IPS-NIHi7 (cell line): Measurements from ENCODE around the gene R3HDML.
A peak's percentile ranks its signal among the peaks of the same experiment; 100 is the strongest.
"Not testable (repeated sequence)": the region's sequence is repeated elsewhere in the genome, so short reads cannot be mapped to it uniquely, and the experiment has no call there.

ENCODE experiments used
- DNase-seq: peaks from one replicate; pipeline ENCODE4 v3.0.0; 2012; ENCODE audit warnings: mixed read lengths; ENCODE audit errors: extremely low spot score

The R3HDML gene

DNA sequence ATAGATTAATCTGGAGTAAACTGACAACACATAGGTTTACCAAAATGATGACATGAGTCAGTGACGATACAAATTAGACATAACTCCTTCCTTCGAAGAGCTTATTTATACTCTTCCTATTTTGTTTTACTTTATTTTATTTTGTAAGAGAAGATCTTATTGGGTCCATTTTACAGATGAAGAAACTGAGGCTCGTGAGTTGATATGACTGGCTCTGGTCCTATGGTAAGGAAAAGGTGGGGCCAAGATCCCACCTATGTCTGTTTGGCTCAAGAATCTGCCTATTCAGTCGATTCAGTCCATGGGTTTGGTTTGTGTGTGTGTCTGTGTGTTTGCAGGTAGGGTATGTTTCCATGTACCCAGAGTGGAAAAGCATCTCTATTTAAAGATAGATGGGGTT lies 8.4 kb upstream of the R3HDML start:
- no peak for DNase-seq

DNA sequence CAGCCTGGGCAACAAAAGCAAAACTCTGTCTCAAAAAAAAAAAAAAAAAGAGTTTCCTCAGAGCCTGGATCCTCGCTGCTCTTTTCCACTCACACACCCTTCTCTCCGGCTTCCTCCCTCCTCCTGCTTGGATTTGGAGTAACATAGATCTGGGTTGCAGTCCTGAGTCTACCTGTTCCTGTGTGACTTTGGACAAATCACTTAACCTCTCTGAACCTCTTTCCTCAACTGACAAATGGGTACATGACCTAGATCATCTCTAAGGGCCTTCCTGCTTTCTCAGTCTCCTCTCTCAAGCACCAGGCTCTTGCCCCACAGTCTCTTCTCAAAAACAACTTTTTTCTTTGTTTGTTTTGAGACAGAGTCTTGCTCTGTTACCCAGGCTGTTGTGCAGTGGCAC lies 5.6 kb upstream of the R3HDML start:
- no peak for DNase-seq

DNA sequence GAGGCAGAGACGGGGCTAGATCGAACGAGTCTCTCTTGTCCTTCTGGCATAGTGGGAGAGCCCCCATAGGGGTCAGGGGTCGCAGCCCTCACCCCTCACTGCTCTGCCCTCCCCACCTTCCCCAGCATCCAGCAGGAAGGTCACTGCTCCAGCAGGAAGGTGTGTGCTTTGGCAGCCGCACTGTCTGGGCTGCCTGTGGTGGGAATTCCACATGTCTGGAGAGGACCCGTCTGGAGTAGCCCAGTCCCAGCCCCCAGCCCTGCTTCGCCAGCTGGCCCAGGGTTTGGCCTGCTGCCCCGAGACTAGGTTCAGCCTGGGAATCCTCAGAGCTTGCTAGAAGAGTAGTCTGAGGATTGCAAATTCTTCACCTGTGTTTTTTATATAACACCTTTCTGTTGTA lies 2.5 kb upstream of the R3HDML start:
- DNase-seq: no peak

DNA sequence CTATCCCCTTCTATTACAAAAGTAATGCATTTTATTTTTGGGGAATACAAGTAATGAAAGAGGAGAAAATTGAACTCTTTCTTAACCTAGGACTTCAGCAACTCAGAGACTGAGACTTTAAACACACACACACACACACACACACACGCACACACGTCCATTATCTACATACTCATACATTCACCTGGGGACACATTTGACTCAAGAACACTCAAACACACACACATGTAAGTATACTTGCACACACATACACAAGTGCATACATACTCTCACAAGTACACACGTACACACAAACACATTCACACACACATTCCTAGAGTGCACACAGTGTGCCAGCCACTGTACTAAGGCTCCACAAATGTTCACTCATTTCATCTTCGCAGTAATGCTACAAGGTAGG lies 2.1 kb upstream of the R3HDML start:
- no peak for DNase-seq

DNA sequence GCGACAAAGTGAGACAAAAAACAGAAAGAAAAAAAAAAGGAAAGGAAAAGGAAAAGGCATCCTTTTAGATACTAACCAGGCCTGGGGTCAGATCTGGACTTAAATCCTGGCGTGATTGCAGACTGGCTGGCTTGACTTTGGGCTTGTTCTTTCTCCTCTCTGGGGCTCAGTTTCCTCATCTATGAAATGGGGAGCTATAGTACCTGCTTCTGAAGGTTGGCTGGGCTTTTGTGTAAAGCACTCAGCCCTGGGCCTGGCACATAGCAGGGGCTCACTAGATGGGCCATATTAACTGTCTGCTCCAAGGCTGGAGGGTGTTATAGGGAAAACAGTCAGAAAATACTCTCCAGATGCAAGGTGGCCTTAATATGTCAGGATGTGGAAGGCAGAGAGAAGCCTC lies 1.2 kb upstream of the R3HDML start:
- no peak for DNase-seq

DNA sequence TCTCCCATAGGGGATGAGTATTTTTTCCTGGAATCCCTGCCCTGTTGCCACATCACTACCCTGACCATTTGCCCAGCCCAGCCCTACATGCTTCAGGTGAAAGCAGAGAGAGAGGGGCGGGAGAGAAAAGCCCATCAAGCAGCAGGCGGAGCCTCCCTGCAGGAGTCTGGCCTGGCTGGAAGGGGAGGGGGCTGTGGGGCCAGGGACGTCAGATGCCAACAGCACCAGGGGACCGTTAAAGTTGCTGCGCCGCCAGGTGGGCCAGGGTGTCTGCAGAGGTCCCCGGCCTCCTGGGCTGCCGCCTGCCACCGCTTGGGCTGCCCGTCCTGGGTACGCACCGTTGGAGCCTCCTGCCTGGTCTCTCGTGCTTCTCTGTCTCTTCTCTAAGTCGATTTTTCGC lies 757 bp upstream of the R3HDML start:
- peak; percentile 73 for DNase-seq

DNA sequence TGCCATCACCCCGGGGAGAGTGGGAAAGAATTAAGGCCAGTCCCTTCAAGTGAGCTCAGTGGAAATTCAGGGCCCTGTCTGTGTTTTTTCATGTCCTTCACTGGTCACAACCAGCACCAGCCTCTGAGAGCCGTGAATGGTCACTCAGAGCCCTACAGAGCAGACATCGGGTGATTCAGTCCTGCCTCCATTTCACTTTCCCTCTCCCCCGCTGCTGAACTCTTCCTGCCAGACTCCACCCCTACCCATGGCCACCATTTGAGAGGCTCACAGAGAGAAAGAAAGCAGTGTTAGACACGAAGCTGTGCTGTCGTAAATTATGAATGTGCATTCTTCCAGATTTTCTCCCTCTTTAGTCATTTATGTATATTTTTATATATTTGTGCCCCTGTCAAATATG lies 5.4 kb downstream of the R3HDML start:
- DNase-seq: peak; percentile 3

DNA sequence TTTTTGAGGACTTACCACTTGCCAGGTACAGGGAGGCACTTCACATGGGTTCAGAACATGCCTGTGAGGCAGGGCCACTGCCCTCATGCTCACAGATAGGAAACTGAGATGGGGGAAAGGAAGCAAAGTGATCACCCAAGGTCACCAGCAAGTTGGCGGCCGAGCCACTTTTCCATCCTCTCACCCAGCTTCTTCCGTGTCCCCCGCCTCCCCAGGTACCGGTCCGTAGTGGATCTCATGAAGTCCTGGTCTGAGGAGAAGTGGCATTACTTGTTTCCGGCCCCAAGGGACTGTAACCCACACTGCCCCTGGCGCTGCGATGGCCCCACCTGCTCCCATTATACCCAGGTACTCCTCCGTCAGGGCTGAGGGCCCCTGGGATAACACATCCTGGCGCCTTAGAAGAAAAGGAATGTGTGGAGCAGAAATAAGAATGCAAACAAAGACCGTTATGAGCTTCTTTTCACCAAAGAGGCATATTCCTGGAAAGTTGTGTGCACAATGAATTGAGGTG lies 6.4 kb downstream of the R3HDML start:
- no peak for DNase-seq

DNA sequence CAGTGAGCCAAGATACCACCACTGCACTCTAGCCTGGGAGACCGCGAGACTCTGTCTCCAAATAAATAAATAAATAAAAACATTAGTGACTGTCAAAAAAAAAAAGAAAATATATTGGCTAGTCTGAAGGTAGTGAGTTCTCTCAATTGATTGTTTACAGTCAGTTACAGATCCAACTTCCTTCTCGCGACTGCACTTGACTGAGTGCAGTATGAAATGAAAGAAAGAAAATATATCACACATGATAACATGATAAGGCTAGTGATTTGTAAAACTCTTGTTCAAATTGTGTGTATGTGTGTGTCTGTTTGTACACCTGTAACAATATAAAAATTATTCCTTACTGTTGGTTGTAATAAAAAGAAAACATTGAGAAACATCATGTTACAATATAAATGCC lies 7.9 kb downstream of the R3HDML start:
- DNase-seq: no peak

DNA sequence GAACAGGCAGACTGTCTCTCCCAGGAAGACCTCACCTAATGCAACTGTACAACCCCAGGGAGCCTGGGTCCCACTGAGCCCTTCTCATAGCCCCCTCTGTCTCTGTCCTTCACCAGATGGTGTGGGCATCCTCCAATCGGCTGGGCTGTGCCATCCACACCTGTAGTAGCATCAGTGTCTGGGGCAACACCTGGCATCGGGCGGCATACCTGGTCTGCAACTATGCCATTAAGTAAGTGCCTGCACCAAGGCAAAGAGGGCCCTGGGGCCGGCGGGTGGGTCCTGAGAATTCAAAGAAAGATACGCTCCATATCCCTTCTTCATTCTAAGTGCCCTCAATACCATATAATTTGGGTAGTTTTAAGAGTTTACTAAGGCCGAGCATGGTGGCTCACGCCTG lies 8.3 kb downstream of the R3HDML start:
- no peak for DNase-seq

DNA sequence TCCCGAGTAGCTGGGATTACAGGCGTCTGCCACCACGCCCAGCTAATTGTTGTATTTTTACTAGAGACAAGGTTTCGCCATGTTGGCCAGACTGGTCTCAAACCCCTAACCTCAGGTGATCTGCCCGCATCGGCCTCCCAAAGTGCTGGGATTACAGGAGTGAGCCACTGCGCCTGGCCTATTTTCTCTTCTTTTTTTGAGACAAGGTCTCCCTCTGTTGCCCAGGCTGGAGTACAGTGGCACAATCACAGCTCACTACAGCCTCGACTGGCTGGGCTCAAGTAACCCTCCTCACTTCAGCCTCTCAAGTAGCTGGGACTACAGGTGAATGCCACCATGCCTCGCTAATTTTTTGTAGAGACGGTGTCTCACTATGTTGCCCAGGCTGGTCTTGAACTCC lies 9.1 kb downstream of the R3HDML start:
- DNase-seq: not testable (repeated sequence)

DNA sequence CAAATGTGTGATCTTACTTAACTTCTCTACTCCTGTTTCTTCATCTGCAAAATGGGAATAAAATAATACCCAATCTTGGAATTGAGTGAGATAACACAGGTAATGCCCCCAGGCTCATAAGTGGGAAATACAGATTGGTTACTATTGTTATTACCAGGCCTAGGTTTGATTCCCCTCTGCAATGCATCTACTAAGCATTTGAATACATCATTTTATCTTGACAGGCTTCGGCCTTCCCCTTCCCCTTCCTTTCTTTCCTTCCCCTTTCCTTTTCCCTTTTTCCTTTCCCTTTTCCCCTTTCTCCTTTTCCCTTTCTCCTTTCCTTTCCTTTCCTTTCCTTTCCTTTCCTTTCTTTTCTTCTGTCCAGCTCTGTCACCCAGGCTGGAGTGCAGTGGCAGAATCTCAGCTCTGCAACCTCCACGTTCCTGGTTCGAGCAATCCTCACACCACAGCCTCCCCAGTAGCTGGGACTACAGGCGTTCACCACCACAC lies 11.4 kb downstream of the R3HDML start:
- no peak for DNase-seq

DNA sequence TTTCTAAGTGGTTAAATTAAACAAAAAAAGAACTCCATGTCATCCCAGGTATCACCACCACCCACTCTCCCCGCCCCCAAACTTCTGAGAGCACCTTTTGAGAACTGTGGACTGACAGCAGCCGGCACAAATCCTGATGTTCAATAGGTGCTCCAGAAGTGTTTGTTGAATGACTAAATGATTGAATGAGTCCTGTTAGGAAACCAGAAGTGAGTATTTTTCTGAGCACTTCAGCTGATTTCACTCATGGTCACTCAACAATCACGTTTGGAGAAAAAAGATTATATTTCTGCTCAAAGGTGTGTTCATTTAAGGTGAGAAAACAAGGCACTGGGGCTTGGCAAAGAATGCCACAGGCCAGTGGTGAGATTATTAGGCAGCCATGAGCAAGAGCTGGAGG lies 12.5 kb downstream of the R3HDML start:
- no peak for DNase-seq

DNA sequence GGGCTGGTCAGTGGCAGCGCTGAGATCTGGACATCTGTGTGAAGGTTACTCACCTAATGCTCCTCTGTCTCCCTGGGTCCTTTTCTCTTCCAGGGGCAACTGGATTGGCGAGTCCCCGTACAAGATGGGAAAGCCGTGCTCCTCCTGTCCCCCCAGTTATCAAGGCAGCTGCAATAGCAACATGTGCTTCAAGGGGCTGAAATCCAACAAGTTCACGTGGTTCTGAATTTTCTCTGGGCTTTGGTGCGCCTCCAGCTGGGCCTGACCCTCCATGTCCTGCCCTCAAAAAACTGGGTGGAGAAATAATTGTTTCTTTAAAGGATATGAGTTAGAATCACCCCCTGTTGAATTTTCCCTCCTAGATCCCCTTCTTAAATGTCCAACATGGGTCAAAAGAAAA lies 13.7 kb downstream of the R3HDML start:
- no peak for DNase-seq

DNA sequence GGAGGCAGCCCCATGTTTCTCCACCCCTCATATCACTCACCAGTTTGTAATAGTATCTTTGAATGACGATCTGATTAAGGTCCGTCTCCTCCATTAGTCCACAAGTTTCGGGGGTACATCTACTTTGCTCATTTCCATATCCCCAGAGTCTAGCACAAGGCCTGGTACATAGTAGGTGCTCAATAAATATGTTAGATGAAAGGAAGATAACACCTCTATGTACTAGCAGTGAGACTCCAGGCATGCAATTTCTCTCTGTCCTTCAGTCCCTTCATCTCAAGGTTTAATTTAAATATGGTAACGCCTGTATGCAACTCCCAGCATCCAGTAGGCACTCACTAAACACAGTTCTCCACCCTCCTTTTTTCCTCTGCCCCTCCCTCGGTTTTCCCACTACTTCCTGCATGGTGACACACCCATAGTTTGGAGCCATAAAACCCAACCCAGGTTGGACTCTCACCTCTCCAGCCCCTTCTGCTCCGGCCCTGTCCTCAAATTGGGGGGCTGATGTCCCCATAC lies 18.2 kb downstream of the R3HDML start:
- no peak for DNase-seq

DNA sequence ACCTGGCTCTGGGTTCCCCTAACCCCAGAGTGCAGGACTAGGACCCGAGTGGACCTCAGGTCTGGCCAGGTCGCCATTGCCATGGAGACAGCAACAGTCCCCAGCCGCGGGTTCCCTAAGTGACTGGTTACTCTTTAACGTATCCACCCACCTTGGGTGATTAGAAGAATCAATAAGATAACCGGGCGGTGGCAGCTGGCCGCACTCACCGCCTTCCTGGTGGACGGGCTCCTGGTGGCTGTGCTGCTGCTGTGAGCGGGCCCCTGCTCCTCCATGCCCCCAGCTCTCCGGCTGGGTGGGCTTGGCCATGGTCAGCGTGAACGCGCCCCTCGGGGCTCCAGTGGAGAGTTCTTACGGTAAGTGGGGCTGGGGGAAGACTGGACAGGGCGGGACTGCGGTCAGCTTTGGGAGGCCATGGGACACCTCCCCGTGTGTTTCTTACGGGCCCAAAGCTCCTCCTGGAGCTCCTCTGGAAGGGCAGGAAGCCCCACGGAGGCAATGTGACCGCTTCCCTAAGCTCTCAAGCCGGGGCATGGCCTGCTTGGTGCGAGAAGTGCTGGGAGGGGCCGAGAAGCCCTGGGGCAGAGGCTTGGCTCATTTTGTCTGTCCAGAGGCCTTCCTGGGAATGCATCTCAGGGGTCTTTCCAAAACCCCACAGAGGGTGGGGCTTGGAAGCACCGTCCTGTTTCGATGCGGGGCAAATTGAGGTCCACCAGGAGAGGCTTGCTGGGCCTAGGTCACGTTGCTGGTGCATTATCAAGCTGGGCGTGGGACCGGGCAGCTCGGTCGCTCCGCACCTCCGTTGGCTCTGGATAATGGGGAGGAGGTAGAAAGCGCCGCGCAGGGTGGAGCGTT lies 18.9 kb downstream of the R3HDML start, which contains the start of gene HNF4A:
TSS of gene HNF4A (plus strand) at position 202 of the 855 bp plus-strand sequence. CDS start at position 308, 106 bp downstream.
- DNase-seq: no peak

DNA sequence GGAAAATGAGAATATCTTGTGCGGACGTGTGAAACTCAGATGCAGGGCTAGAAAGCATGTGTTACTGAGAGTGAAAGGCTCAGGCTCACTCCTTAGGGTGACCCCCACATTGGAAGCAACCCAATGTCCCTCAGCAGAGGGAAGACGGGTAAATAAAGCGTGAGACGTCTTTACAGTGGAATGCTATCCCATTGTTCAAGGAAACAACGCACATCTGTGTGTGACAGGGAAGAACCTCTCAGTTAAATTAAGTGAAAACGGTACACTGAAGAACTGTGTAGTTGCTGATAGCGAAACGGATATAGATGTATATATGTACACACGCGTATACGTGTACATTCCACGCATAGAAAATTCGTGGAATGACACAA lies 19.5 kb downstream of the R3HDML start:
- no peak for DNase-seq

DNA sequence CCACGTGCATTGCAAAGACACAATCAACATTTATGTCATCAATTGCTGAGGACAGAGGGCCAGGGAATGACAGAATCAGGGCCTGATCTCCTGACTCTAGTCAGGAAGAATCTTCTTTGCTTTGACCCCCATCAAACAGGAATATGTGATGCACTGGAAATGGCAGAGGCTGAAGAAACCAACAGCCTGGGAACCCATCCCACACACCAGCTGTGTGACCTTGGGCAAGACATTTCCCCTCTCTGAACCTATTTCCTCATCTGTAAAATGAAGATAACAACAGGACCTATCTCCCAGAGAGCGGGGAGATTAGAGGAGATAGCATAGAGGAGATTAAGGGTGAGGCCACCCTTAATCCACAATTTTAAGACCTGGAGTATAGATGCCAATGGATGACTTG lies 20.2 kb downstream of the R3HDML start:
- no peak for DNase-seq

DNA sequence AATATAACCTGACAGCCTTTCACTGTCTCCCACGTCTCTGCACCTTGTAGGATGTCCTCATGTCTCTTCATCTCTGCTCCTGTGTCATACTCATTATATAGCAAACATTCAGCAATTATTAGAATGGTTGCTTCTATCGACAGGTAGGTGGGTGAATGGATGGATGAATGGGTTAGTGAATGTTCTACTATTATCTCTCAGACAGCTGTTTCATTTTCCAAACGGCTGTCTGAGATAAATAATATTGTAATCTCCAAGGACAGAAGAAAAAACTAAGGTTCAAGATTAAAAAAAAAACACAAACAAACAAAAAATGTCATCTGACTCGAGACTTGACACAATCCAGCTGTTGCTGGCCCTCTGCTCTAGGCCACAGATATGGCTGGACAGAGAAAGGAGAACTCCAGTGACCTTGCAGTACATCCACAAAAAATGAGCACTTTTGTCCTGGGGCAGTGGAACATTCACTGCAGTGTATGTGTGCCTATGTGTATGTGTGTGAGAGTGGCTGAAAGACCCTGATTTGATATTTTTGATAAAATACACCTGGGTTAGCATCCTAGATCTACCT lies 20.8 kb downstream of the R3HDML start:
- DNase-seq: no peak

DNA sequence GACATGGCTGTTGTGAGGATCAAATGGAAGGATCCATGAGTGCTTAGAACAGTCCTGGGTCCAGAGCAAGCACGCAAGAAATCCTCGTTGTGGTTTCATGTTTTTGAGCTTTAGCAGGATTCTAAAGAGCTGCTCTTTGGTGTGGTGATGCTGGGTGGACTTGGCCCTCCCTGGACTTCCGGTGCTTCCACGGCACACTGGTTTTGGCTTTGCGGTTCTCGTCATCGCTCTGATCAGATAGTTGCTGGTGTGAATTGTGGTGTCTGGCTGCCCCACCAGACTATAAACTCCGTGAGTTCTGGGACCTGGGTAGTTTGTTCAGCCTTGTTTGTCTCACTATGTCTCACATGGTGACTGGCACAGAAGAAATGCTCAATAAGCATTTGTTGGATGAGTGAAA lies 21.9 kb downstream of the R3HDML start:
- DNase-seq: no peak

DNA sequence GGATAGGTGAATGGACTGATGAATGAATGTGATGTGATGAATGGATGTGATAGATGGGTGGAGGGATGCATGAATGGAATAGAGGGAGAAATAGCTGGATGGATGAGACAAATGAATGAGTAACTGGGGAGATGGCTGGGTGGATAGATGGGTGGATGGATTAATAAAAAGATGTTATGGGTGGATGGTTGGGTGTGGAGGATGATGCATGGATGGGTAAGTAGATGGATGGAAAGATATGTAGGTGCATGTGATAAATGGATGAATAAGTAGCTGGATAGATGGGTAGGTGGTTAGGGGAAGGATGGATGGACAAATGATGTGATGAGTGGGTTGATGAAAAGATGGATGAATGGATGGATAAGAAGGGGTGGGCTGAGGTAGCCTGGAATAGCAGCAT lies 23.4 kb downstream of the R3HDML start:
- DNase-seq: no peak

DNA sequence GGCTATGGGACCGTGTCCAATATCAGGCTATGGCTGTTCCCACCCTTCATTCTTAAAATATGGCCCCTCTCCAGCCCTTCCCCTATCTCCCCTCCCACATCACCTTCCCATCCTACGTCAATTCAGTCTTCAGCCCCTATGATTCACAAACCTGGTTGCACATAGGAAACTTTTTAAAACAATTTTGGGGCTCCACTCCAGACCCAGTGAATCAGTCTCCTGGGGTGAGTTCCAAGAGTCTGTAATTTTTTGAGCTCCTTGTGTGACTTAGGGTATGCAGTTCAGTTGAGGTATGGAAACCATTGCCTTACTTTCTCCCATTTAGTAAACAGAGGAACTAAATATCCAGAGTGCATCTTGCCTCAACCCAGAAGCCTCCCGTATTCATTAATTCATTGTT lies 24.2 kb downstream of the R3HDML start:
- no peak for DNase-seq

DNA sequence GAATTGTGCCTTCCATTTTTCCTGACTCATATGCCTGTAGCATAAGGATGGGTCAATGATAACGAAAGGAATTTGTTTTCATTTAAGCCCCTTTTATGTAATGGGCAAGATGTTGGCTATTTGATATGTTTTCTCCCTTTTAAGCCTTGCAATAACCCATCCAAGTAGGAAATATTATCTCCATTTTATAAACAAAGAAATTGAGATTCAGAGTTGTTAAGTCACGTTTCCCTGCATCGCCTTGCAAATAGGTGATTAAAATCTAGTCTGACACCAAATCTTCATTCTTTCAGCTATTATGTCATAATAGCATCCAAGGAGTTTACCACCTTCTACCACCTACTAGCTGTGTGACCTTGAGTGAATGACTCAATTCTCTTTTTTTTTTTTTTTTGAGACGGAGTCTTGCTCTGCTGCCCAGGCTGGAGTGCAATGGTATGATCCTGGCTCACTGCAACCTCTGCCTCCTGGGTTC lies 25.7 kb downstream of the R3HDML start:
- no peak for DNase-seq
